Activated effector memory CD4-positive, alpha-beta T cell treated with Interleukin-2 at 50 U/mL for 16 hours (primary cell): ENCODE measurements around the gene ADD3.
"Not testable (repeated sequence)": the region's sequence is repeated elsewhere in the genome, so short reads cannot be mapped to it uniquely, and the experiment has no call there.

Experiments used
- DNase-seq: peaks from one replicate; pipeline ENCODE4 v3.0.0-alpha.2; 2020

The ADD3 gene

DNA sequence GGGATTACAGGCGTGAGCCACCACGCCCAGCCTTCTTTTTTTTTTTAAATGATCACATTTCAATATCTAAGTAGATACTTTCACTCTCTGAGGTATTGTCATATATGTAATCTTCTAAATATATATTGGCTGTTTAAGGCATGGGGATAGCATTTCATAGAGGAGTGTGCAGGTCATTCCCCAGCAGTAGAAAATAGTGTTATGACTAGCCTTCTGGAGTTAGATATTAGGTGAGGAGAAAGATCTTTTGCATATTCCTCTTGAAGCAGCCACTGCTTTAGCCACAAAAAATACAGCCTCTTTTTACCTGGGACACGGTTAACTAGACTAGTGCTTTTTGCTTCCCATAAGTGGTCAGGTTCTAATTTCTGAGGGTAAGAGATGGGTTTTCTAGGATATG lies 28.9 kb downstream of the ADD3 start:
- DNase-seq: no peak

DNA sequence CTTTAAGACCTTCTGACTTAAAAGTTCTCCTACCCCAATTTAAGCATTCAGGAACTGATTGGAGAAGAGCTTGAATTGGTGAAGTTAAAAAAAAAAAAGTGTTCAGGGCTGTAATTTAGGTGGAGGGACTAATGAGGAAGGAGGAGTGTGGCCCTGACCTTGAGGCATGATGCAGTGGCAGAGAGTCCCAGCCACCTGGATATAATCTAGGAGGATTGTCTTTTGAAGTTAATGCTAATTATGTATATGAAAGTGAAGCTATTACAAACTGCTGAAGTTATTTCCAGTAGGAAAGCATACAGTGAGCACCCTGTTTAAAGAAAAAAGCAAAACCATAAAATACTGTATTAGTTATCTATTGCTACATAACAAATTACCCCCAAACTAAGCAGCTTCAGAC lies 31.5 kb downstream of the ADD3 start:
- no peak for DNase-seq

GRCh38 chr10:110040108-110040507 lies 32.3 kb downstream of the ADD3 start:
- no peak for DNase-seq

DNA sequence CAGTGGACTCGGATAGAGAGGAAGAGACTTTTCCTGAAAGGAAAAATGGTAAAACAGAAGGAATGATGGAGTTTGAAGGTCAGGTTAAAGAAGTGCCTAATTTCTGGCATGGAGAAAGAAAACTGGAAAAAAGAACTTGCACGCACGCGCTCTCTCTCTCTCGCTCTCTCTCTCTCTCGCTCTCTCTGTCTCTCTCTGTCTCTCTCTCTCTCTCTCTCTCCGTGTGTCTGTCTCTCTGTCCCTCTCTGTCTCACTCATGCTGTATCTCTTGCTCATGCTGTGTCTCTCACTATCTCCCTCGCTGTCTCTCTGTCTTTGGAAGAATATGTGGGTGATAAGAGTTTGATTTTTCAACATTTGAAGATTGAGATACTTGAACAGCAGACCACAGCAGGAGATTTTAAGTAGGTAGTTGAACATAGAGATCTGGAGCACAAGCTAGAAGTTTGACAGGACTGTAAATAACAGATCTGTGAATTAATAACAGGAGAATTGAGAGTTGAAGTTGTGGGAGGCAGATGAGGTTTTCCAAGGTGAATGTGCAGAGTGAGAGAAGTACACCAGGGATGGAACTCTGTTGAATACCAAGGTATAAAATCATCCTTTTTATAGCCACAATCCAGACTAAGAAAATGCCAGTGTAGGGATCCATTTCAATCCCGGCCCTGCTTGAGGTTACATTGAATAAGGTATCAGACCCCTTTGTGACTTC lies 33.1 kb downstream of the ADD3 start:
- DNase-seq: no peak

- no peak for DNase-seq
Observed at GRCh38 chr10:110041479-110041829, 33.7 kb downstream of the ADD3 start.

GRCh38 chr10:110042181-110042580 lies 34.4 kb downstream of the ADD3 start:
- no peak for DNase-seq

DNA sequence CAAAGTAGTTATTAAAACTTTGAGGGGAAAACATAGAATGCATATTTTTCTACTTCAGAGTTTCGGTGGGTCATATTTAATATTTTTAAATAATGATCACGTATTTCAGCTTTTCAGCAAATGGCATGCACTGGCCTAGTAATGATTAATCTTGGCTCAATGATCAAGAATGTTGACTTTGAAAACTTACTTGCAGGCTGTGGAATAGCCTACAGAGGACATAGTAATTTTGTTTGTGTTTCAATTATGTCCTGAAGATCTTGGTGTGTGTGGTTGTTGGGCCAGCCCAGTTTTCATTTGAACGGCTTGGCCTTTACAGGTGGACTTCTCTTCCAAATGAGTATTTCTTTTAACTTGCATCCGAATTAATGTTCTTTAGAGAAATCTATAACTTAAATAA lies 35.1 kb downstream of the ADD3 start:
- no peak for DNase-seq

DNA sequence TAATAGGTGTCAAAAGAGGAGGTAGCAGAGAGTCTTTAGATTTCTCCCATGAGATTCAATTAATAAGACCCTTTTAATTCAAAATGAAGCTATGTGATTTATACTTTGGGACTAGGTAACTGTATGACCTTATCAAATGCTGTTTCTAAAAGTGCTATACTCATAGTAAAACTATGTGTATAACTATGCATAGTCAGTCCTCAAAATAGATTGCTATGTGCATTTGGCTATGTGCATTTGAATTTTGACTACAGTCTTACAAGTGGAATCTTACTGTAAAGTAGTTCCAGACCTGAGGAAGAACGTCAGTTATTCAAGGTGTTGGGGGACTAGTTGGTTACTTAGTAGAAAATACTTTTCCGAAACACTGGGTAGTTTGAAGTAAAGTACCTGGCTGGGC lies 36.9 kb downstream of the ADD3 start:
- no peak for DNase-seq

- DNase-seq: no peak
Observed at GRCh38 chr10:110045772-110046171, 38.0 kb downstream of the ADD3 start.

GRCh38 chr10:110048145-110048544 lies 40.4 kb downstream of the ADD3 start:
- not testable (repeated sequence) for DNase-seq

- DNase-seq: no peak
Observed at GRCh38 chr10:110048781-110049180, 41.0 kb downstream of the ADD3 start.

- DNase-seq: not testable (repeated sequence)
Observed at GRCh38 chr10:110049889-110050591, 42.3 kb downstream of the ADD3 start.

GRCh38 chr10:110051487-110051886 lies 43.7 kb downstream of the ADD3 start:
- no peak for DNase-seq

DNA sequence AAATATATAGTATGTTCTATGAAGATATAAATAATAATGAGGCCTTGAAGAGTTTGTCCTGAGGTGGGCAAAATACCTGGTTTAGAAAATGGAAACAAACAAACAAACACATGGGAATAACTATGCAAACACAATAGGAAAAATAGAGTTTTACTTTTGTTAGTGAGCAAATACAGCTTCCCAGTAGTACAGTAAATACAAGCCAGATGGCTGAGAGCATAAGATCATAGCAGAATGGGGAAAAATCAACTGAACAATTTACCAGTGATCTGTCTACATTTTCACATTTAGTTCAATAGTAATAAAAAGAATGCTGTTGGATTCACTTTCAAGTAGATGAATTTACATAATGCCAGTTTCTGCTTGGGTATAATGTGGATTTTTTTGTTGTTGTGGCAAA lies 45.1 kb downstream of the ADD3 start:
- no peak for DNase-seq

GRCh38 chr10:110056822-110057221 lies 49.0 kb downstream of the ADD3 start:
- DNase-seq: no peak

- no peak for DNase-seq
Observed at GRCh38 chr10:110057456-110057855, 49.7 kb downstream of the ADD3 start.

GRCh38 chr10:110058212-110058611 lies 50.4 kb downstream of the ADD3 start:
- DNase-seq: no peak

DNA sequence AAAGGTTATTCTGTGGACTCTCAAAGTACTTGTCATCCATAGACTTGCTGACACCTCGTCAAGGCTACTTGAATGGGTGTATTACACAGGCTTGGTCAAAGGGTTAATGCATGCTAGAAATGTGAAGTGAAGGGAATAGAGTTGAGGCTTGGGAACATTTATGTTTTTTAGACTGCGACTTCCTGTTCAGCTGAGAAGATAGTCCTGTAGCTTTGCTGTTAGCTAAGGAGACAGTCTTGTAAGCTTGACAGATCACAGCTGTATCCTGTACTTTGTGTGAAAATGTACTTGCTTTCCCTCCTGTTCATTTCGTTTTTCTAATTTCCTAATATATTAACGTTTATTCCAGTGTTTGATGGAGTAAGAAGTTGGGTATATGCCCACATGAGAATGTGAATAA lies 52.1 kb downstream of the ADD3 start:
- no peak for DNase-seq

DNA sequence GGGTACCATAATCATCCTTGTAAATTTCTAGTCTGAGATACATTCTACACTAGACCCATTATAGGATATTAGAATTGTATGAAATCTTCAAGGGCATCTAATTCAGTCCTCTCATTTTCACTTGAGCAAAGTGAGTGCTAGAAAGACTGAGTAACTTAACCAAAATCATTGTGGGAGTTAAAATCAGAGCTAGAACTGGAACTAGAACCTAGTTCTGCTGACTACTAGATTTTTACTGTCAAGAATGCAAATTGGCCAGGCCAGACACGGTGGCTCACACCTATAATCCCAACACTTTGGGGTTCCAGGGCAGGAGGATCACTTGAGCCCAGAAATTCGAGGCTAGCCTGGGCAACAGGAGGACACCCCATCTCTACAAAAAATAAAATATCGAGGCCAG lies 53.9 kb downstream of the ADD3 start:
- no peak for DNase-seq

GRCh38 chr10:110065269-110065668 lies 57.5 kb downstream of the ADD3 start:
- no peak for DNase-seq

GRCh38 chr10:110067960-110068770 lies 60.4 kb downstream of the ADD3 start:
- no peak for DNase-seq

GRCh38 chr10:110068780-110069179 lies 61.0 kb downstream of the ADD3 start:
- DNase-seq: no peak

DNA sequence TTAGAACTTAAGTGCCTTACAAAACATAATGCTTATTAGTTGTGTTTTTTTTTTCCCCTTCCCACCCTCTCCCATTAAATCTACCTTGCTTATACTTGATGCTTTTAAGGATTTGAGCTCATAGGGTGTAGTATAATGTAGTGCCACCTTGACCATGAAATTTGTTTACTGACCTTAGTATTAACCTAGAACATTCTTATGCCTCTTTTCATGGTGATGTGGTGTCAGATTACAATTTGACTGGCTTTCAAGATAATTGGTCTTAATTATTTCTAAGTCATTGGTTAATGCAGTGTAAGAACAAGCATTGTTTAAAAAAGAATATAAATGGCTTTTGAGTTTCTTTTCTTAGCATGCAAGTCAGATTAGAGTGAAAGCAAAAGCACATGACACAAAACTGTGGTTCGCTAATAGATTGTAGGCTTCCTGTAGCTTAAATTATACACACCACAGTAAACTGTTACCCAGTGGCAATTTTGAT lies 61.8 kb downstream of the ADD3 start:
- DNase-seq: no peak

DNA sequence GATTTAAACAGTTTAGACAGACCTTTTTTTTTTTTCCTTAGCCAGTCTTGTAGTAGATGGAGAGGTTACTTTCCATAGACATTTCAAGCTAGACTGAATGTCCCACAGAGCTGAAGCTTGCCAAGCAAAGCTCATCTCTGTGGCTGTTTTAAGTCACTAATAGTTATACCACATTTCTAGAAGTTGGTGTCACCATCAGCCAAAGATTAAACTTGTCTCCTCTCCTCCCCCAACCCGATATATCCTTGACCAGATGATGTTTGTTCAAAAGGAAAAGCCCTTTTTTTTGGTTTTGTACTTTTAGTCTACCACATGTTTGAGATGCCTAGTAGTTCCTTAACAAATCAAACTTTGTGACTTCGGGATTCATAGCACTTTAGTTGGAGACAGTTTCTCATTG lies 66.1 kb downstream of the ADD3 start:
- DNase-seq: no peak
